Measurements from ENCODE around the gene KRTAP22-2.

DNA sequence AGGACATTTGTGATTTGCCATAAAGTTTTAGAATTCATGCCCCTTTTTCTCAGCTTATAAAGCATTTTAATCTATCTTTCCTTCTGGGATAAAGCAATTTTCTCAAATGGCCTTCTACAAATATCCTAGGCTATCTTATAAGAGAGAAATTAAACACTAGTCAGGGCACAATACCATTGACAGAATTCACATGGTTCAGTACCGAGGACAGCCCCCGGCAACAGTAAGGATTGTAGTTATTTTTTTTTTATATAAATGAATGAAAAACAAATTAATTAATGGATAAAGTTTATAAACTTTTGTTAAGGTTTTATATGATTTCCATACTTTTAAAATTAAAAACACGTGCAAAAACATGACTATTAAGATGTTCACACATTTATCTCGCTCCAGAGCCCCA, 37.9 kb upstream of the KRTAP22-2 start:
- TF ChIP-seq, protein P1, sequence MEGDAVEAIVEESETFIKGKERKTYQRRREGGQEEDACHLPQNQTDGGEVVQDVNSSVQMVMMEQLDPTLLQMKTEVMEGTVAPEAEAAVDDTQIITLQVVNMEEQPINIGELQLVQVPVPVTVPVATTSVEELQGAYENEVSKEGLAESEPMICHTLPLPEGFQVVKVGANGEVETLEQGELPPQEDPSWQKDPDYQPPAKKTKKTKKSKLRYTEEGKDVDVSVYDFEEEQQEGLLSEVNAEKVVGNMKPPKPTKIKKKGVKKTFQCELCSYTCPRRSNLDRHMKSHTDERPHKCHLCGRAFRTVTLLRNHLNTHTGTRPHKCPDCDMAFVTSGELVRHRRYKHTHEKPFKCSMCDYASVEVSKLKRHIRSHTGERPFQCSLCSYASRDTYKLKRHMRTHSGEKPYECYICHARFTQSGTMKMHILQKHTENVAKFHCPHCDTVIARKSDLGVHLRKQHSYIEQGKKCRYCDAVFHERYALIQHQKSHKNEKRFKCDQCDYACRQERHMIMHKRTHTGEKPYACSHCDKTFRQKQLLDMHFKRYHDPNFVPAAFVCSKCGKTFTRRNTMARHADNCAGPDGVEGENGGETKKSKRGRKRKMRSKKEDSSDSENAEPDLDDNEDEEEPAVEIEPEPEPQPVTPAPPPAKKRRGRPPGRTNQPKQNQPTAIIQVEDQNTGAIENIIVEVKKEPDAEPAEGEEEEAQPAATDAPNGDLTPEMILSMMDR (IDR thresholded peaks at IDR 0.05; ENCODE audit: insufficient read depth, low read depth, low read length): no peak
- TF ChIP-seq EZH2 (IDR thresholded peaks at IDR 0.05; ENCODE audit: insufficient read depth, low read length): no peak
